ELF-1 (cell line): ENCODE data around the gene DMRTB1.

Source experiments
- DNase-seq: peaks from one replicate; pipeline ENCODE4 v3.0.0-alpha.2; 2016; ENCODE audit warnings: low read depth, low spot score

Gene DMRTB1

DNA sequence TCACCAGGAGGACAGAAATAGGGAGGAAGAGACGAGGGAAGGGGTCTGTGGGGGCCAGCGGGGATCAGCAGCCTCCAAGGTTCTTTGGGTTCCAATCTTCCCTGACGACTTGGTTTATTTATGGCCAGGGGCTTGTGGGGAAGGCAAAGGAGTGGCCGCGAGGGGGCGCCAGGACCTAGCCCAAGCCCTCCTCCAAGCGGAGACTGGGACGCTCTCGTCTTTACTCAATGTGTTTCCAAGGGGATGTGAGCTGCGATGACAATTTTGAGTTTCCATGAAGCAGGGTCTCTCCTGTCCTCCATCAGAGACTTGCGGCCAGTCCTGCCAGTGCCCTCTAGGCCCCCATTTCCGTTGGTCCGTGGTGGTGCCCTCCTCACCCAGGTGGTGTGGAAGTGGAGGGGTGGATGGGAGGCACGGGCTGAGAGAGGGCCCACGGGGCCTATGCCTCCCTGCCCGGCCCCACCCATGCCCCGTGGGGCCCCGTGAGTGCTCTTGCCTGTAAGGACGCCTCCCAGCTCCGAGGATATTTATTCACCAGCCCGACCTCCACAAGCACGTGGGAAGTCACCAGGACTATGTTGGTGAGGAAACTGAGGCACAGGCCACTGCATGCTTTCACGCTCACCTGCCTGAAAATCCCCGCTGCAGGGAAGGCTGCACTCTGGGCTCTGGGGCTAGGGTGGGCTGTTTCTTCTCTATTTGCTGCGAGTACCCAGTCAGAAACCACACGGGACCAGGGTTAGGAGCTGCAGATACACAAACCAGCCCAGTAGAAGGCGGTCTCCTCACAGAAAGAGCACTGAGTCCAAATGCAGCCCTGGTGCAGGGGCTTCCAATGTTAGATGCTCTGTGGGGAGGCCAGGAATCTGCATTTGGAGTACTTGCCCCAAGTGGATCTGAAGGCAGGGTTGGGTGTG is 26.5 kb downstream of the DMRTB1 start:
- peak; percentile 95 for DNase-seq

DNA sequence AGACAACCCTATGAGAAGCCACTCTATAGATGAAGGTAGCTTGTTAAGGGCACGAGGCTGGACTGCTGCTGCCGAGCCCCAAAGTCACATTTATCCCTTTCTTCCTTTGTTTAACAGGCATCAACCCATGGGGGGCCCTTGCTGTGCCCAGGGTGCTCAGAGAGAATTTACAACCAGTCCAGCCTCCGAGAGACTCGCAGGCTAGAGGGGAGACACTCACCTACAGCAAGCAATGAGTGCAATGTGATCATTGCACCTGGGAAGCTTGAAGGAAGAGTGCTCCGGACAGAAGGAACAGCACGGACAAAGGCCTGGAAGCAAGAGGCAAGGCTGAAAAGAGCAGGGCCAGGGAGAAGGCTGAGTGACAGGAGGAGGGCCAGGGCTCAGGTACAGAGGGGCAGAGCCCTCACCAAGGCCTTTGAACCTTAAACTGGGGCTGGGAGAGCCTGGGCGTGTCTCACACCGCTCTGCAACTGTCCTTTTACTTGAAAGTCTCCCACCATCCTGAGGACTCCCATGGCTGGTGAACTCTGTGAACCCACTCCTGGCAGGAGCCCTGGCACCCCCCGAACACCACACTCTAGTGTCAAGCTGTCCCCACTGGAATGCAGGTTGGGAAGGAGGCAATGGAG is 27.3 kb downstream of the DMRTB1 start:
- no peak for DNase-seq

DNA sequence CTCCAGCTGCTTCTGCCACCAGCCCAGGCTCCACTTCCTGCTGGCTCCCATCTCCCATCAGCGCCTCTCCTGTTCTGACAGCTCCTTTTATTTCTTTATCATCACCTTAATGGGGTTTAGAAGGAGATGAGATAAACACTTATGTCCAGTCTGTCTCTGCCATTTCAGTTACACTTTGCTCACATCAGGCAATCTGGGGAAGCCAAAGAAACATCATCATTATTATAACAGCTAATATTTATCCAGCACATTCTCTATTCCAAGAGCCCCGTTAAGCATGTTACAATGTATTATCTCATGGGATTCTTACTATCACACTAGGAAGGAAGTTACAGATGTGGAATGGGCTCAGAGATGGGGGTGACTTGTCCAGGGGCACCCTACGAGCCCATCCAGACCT is 31.2 kb downstream of the DMRTB1 start:
- no peak for DNase-seq

DNA sequence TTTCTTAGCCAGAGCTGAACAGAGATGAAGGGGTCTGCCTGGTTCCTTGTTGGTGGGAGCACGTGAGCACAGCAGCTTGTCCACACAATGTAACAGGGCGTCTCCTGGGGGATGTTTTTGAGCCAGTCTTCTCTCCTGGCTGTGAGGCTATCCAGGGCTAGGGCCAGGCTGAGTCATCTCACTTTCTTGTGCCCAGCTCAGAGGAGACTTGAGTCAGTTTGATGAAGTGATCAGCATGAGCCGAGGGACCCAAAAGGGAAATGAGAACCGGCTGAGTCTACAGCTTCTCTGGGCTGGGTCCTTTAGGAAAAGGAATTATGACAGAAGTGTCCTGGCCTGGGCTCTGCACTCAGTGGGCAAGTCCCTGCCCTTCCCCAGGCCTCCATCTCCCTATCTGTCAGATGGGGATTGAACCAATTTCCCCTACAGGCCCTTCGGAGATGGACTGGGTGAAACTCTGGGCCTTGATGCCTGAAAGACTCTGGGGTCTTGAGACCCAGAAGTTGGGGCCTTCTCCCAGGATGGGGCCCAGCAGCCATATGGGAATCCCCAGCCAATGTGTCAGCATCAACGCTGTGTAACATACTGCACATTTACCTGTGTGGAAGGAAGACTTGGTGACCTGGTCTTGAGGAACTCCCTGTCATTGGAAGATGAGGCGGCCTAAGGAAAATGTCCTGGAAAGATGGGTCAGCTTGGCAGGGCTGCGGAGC is 36.6 kb downstream of the DMRTB1 start:
- no peak for DNase-seq

DNA sequence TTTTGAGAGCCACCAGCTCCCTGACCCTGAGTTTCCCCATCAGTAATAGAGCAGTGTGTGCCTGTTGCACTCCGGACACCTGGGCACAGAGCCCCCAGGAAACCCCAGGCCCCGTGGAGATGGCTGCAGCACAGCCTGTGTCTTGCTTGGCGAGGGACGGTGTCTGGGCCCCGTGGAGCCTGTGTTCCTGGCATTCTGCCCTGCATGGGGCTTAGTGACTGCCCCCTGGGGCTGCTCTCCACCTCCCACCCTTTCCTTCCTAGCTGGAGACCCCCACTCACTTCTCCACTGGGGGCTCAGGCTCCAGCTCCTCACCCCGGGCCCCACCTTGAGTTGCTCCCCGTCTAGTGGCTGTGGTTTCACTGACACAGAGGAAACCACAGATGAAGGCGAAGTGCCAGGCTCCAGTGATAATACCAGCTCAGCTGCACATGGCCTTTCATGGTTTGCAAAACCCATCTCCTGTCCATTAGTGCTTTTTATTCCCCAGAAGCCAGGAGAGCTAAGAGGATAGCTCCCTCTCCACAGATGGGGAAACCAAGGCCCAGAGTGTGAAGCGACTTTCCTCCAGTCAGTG is 39.4 kb downstream of the DMRTB1 start:
- no peak for DNase-seq

DNA sequence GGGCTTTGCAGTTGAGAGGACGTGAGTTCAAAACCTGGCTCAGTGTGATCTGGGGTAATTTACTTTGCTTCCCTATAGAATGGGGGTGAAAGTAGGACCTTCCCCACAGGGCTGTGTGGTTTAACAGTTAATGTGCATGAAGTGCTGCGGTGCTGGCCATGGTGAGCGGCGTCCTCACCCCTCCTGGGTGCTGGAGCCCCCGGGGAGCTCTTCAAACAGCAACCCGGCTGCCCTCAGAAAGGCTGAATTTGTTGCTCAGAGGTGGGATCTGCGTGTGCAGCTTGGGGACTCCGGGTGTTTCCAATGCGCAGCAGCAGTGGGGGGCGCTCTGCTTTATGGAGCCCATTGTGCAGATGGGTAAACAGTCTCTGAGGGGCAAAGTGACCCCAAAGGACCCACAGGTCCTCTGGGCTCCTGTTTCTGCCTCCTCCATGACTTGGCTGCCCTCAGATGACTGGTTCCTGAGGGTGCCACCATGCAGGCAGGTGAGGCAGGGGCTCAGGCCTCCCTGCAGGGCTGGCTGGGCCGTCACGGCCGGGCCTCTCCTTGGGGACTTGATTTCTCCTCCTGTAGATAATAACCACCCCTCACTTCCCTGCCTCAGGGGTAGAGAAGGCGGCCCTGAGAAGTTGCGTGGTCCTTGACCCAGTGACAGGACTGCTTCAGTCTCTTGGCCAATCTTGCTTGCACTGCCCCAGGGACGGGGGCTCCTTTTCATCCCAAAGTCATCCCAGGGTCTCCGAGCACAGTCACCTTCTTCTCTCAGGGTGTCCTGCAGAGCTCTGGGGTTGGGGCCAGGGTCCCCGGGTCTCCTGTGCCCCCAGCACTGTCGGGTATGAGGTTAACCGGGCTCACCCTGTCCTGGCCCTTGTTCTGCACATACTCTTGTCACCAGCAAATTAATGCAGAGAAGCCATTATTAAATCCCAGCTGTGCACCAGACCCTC is 40.3 kb downstream of the DMRTB1 start:
- no peak for DNase-seq

DNA sequence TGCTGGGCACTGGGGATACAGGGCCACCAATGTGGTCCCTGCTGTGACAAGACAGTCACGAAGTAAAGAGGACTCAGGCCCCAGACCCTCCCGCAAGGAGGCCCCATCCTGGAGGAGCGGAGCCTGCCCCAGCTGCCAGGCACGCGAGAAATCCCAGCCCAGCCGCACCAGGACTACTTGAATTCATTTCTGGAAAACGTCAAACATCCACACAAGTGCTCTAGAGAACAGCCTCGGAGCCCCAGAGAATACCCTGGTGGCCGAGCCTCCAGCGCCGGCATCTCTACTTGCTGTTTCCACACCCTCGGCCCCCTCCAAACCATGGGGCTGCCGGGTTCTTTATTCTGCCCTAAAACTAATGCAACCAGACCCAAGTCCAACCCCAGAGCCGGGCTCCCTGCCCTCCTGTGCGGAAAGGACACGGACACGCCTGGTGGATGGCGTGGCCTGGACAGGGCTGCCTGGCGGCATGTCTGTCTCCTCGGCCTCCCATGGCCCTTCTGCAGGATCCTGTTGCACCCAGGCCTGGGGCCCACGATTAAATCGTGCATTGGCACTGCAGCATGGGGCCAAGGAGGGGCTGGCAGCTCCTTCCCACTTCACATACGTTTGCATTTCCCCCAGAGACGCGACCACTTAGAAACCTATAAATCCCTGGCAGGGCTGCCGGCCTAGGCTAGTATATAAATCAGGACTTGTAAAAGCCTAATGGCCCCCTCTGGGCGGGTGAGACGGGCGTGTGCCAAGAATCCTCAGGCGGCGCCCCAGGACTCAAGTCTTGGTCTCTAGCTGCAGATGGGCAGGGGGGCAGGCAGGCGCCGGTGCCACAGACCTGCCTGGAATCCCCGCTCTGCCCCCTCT is 41.2 kb downstream of the DMRTB1 start:
- no peak for DNase-seq

DNA sequence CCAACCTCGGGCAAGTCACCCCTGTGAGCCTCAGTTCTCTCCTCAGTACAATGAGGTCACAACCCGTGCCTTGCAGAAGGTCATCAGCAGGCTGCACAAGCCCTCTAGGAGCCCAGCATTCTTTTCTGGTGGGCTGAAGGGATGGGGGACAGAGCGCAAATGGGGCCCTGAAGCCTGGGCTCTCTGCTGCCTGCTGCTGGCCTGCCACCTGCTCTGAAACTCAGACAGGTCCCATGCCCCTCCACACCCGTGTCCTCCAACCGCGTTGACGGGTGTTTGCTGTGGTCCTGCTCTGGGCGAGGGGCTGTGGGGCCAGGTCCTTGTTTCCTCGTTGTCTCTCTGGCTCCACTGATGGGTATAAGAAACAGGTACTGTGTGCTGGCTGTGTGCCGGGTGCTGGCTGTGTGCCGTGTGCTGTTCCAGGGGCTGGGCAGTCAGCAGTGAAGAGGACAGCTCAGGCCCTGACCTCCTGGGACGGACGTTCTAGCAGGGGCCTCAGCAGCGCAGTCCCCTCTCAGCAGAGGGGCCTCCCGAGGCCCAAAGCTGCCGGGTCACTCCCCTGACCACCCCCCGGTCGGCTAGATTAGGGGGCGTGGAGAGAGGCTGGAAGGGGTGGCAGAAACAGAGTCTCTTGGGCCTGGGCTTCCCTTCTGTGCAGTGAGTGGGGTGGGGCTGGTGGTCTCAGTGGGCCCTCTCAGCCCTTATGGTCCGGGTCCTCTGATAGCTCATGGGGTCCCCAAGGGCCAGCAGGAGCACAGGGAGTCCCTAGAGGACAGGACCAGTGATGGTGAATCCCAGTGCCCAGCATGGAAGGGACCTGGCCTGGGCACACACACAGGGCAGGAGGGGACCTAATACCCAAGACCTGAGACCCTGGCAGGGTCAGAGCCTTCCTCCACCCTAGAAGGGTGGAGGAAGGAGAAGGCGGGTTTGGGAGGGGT is 42.1 kb downstream of the DMRTB1 start:
- no peak for DNase-seq

DNA sequence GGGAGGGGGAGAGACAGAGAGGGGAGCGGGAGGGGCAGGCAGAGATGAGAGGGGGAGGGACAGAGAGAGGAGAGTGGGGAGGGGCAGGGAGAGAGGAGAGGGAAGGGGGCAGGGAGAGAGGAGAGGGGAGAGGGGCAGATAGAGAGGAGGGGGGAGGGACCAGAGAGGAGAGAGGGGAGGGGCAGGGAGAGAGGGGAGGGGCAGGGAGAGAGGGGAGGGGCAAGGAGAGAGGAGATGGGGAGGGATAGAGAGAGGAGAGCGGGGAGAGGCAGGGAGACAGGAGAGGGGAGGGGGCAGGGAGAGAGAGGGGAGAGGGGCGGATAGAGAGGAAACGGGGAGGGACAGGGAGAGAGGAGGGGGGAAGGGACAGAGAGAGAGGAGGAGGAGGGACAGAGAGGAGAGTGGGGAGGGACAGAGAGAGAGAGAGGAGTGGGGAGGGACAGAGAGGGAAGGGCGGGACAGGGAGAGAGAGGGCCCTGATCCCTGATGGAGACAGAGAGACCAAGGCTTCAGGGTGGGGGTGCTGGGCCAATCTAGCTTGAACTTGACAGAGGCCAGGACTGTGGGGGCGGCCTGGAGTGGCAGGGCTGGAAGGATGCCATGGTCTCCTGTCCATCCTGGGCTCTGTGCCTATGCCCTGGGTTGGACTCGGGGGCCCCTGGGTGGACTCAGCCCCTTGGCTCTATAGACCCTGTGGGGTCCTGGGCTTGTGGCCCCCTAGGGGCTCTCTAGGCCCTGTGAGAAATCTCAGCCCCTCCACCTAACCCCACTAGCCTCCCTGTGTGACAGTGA is 43.6 kb downstream of the DMRTB1 start:
- no peak for DNase-seq

DNA sequence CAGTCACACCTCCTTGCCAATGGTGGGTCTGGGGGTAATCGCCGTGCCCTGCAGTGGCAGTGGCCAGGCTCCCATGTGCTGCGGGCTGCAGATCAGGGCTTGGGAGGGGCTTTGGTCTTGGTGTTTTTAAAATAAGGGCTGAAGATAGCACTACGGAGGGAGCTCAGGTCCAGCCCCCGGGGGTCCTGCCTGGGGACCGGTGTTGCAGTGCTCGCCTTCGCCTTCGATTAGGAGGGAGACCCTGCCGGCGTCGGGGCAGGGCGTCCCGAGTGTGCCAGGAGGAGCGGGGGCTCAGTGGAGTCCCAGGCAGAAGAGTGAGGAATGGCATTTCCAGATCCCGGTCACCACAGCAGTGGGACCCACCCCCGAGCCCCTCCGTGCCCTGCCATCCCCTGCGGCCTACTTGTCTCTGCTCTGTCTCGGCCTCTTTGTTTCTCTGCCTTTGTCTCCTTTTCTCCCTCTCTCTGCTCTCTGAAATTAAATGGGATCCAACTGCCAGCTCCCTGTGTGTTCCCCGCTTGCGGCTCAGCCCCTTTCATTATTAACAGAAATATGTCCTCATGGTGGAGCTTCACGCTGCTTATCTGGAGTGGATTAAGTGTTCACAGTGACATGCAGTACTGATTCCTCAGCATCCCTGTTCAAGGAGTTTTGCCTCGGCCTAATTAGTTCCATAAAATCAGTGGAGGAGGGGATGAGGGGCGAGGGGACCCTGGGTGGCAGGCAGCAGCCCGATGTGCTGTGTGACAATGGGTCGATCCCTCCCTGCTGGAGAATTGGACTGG is 44.4 kb downstream of the DMRTB1 start:
- DNase-seq = no peak

DNA sequence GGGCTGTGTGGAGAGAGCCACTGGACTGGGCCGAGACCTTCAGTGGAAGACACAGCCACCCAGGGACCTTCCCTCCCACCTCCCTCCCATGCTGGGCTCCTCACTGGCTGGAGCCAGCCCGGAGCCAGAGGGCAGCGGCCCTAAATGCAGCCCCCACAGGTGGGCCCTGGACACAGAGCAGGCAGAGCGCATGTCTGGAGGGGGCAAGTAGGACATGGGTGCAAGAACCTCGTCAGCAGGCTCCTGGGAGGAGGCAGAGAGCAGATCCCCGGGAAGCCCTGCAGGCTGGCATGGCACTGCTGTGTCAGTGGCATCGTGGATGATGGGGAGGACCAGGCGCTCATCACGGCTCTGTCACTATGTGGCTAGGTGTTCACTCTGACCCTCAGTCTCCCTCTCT is 45.7 kb downstream of the DMRTB1 start:
- DNase-seq = no peak

DNA sequence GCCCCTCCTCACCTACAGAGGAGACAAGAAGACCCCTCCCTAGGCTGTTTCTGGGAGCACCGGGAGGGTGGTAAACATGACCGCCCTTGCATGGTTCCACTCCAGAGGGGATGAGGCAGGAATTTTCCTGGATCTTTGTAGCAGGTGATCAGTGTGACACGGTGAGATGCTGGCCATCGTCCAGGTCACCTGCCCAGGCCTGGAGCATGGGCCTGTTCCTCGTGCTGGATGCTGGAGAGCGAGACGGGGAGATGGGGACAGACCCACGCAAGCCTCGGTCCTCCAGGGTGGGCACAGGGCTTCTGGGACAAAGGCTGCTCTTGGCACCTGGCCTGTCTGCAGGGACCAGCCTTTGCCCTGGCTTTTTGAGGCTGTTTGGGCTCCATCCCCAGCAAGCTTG is 46.2 kb downstream of the DMRTB1 start:
- DNase-seq = no peak

DNA sequence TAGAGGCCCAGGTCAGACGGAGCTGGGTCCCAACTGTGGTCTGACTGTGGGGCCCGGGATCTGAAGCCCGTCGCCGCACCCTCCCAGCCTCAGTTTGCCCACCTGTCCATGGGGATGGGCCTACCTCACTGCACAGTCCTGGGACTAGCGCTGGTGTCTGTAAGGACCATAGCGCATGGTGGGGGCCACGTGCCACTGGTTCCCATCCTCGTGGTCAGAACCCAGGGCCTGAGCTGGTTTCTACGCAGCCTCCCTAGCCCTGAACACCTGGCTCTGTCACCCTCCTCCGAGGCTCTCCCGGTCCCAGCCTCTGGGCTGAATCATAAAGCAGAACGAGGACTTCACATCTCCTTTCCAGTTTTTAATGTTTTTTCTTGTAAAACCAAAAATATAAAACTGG is 46.7 kb downstream of the DMRTB1 start:
- DNase-seq = no peak

DNA sequence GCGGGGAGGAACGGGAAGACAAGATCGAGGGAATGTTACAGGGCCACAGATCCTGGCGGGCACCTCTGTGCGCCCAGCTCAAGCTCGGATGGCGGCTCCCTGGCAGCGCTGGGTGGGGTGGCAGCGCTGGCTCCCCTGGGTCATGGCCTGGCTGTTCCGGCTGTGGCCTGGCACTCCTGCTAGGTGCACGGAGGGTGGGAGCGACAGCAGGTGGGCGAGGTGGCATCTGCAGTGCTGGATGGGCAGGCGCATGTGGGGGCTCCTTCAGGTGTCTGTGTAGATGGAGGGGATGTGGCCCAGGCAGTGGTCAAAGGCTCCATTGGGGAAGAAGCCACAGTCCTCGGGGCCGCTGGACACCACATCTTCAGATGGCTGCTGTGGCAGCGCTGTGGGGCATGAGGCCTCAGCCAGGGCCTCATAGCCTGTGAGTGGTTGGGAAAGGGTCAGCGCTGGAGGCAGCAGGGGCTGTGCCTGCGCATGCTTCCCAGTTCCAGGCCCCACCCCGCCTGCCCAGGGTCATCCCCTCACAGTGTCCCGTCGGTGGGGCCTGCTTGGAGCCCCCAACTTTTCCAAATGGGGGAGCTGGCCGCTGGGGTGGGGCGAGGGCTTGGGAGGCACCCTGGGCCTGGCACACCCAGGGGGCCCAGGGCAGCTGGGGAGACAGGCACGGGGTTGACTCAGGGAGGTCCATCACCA is 47.3 kb downstream of the DMRTB1 start:
- DNase-seq = no peak

DNA sequence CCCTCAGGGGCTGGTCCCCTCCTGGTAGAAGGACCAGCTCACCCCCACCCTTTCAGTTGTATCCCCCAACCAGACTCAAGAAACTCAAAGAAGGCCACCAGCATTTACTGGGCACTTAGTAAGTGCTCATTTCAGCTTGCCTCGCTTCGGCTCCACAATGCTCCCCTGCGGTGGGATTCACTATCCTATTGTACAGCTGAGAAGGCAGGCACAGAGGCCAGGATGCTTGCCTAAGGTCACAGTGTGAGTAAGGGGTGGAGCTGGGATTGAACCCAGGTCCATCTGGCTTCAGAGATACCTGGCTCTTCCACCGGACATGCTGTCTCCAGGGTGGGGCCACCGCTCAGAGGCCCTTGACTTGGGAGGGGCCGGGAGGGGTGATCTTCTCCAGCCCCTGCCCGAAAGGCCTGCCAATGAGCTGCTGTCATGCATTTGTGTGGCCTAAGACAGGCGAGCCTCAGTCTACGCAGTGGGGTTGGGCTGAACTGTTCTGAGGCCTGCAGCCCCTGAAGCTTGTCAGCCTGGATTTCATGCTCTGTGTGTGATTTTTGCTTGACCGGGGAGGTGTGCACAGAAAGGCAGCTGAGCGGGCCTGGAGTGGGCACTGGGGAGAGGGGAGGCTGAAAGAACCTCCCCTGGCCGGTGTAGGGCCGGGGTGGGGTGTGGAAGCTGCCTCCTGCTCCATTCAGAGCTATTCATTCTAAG is 48.1 kb downstream of the DMRTB1 start:
- DNase-seq = no peak
